NCI-H1436 treated with DMSO at 0.1 percent for 48 hours (cell line): ENCODE data around the gene ZBTB20.
A peak's percentile ranks its signal among the peaks of the same experiment; 100 is the strongest.

Experiments
- DNase-seq: peaks from one replicate; lab custom pipeline; 2025; lab: John Stamatoyannopoulos, UW

Gene ZBTB20

DNA sequence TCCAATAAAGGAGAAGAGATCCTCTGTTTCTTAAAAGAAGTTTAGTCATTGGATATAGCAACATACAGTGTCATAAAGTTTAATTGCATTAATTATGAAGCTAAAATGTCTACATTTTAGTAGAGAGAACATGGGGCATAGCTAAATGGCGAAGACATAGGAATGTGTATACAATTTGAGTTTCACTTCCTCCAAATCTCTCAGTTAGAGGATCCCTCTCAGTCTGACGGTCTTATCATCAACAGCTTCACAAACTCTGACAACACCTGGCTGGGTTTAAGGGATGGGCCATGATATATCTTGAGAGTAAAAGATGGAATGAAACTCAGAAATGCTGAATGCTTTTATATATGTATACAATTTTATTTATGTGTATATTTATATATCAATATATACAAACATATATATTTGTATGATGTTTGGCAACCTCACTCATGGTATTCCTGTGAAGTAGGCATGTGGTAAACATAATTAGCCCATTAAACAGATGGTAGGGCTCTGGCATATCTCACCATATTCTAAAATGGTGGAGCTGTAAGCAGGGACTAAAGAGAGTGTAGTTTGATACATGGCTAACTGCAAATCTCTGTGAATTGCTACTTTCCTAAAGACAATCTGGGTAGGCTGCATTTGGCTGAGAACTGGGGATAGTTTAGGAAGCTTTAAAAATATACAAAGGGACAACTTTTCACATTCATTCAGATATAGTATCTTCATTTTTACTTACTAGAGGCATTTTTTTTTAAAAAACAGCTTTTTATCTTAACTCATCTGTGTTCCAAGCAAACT, 741.7 kb downstream of the ZBTB20 start:
- DNase-seq: no peak

DNA sequence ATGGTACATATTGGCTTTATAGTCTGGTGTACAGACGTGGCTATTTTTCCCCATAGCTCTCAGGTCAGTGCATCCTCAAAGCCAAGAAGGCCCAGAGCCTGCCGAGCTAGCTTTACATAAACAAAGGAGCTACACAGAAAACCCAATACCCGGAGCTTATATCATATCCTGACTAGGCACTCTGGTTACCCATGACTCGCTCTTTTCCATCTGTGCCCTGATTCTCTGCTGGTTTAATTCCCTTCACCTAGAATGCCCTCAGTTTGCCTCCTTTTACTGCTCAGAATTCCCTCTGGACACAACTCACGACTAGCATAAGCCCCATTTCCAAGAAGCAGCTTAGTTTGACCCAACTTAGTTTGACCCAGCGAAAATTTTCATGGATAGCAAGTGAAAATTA, 742.5 kb downstream of the ZBTB20 start:
- DNase-seq: no peak

DNA sequence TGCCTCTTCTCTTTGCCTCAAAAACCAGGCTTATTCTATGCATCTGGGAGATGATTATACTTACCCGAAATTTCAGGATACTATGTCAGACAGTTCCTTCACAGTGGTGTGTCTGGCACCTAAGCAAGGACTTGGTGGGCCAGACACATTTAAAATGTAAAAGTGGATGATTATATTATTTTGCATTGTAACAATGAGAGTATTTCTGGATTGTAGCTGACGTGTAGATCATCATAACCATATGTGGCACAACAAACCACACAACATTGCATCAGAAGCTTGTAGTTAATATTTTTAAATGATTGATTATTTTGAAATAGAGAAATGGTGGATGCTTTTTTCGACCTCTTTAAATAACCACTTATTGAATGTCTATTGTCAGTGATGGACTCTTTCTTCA, 744.2 kb downstream of the ZBTB20 start:
- DNase-seq: no peak

DNA sequence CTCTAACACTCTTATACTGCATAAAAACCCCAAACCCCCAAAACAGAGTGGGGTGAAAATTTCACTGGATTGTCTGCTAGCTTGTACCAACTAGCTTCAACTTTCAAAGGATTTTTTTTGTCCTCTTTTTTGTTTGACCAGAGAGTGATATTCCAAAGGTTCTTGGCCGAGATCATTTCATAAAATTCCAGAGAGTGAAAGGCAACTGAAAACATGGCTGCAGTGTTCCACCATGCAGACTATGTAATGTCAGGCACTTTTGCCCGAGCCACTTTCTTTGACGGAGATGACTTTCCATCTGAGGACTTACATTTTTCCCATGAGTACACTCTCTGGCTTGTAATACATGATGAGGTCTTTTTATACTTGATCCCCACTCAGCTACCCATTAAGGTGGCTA, 745.7 kb downstream of the ZBTB20 start:
- DNase-seq: no peak

DNA sequence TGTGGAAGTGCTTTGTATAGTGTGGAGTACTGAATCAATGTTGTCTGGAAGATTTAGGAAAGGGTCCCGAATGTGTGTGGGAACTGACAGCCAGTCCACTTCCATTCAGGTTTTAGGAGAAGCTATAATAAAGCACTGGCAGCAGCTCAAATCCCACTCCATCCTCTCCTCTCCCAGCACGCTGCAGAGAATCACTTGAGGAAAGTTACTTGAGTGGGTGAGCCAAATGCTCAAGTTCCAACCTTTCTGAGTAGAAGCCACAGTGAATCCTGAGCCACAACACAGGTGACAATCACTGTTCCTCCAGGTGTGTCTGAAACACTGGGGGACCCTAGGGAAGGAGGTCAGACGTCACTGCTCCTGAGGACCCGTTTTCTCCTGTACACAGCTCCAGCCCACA, 746.7 kb downstream of the ZBTB20 start:
- no peak for DNase-seq

GRCh38 chr3:114394551-114394950, 752.5 kb downstream of the ZBTB20 start:
- no peak for DNase-seq

DNA sequence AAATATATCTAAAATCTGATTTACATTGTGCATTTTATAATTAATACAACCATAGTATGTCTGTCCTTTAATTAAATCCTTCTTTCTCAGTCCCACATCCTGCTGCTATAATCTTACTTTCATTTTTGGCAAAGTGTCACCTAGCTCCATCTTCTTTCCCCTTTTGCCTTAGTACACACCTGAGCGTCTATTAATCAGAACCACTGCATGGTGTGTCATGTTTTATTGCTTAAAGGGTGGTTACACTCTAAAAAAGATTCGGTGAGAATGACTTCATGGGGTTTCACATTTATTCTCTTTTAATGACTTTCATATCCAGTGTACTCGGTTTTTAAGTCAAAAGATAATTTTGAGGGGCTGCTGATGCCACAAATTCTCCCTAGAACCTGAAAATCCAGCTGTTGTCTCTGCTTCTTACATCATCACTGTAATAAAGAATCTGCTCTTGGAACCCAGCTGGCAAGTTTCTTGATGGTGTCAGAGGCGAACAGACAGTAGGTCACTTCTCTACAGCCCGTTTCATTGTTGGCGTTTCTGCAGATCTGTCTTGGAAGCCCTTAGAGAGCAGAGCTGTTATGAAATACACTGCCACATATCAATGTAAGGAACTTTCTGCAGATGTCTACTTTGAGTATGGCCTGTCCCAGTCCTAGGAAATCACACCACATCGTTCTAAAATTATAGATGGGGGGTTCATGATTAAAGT, 753.6 kb downstream of the ZBTB20 start:
- DNase-seq: no peak

DNA sequence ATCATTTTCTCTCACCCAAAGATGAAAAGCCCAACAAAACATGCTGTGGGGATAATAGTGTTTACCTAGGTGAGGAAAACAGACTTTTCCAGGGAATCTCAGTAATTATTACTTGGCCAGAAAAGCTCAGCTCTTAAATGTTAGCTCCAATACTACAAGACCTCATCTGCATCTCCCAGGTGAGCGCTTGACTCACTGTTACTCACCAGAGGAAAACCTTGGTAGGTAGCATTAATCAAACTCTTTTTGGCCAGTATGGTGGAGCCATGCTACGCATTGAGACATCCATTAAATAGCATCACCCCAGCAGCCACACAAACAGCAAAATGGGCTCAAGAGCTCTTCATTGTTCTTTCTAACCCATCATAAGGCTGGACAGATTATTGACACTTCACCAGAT, 754.3 kb downstream of the ZBTB20 start:
- no peak for DNase-seq

GRCh38 chr3:114389156-114389555, 757.9 kb downstream of the ZBTB20 start:
- DNase-seq: no peak

- DNase-seq: no peak
These were observed 762.6 kb downstream of the ZBTB20 start for GRCh38 chr3:114384558-114384903.

GRCh38 chr3:114383875-114384557, 763.1 kb downstream of the ZBTB20 start:
- peak; percentile 34 for DNase-seq

DNA sequence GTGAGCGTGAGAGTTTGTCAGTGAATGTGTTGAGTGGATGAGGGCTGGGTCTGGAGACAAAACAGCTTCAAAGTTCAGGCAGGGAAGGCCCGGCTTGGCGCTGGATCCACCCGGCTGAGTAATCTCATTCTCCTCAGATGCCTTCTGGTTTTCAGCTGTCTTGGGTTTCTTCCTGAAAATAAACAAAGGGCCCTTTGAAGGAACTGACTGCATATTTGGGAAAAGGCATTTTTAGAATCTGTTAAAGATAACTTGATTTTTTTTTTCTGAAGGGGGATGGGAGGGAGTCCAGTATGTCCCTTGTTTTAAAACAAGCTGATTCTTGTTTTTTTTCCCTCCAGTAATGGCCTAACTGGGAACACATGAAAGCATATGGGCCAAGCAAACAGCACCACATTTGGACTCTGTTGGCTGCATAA, 766.8 kb downstream of the ZBTB20 start:
- DNase-seq: no peak

DNA sequence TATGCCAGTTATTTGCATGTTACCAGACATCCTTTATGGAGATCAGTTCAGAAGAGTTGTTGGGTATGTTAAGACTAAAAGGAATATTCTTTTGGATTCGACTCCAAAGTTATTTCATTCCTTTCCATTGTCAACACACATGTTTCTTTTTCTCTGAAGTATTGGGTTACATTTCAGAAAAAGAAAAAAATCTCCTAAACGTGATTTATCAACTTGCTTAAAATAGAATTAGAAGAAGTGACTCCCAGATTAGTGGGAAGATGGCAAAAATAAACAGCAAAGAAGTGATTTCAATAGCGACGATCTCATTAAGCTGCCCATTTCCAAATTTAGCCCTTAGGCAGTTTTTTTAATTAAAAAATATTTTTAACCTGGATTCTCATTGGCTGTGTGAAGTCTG, 767.8 kb downstream of the ZBTB20 start:
- no peak for DNase-seq

- DNase-seq: no peak
These were observed 768.3 kb downstream of the ZBTB20 start for GRCh38 chr3:114378760-114379159.

GRCh38 chr3:114377426-114377825, 769.7 kb downstream of the ZBTB20 start:
- no peak for DNase-seq

DNA sequence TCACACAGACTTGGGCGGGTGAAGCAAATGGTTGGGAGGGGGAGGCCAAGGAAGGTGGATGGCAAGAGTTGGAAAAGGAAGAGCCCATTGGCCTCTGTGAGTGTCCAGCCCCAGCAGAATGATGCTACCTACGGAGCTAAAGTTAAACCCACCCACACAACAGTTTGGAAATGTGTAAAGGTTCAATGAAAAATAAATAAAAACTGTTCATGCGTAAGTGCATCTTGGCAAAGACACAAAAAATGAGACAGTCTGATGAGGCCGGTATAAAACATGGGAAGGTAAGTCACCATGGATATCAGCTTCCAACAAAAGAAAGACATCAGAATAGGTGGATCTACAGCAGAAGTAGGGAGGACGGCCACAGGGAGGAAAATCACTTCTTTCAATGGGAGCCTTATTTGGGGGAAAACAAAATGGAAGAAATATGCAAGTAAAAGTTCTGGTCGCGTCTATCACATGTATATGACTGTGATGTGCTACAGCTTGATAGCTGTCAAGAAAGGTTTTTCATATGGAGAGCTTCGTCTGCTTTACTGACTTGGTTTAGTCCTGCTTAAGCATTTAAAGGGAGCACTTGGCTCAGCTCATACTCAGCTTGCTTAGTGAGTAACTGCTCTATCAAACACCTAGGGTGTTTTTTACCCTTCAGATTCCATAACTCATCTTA, 770.4 kb downstream of the ZBTB20 start:
- DNase-seq: no peak

- no peak for DNase-seq
These were observed 771.3 kb downstream of the ZBTB20 start for GRCh38 chr3:114375608-114376421.

- no peak for DNase-seq
These were observed 772.6 kb downstream of the ZBTB20 start for GRCh38 chr3:114374433-114374990.

DNA sequence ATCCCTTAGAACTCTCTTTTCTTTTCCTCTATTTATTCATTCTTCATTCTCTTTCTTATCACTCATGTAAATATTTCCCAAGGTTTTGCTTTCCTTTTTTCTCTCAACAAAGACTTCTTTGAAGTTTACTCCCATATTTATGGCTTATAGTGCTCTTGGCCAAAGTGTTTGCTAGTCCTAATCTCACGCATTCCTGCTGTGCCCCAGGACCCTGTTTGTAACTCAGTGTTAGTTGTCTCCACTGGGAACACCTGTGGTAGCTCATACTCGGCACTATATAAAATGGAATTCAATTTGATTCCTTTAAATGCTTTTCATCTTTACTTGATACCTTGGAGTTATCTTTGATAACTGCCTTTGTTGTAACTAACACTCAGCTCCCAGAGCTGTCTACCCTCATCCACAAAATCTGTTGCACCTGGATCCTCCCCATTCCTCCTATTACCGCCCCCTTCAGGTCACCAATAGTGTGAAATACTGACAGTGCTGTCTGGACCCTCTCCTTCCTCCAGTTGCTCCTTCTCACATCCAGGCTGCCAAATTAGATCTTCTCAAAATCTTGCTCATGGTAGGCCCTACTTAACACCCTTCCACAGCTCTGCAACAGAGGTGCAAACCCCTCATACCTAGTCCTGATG, 776.4 kb downstream of the ZBTB20 start:
- no peak for DNase-seq

DNA sequence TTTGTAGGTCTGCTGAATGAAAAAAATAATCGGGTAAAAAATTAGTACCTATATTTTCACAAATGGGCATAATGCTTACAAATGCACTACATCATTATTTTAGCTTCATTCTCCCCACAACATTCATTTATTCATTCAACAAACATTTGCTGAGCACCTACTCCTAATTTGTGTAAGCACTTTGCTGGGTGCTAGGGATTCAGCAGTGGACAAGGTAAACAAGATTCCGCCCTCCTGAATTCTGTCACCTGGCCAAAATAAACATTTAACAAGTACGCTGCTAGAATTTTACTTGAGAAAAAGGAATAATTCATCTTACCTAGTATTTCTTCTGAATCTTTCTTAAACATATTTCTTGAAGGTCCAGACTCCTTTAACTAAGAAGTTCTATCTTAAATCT, 781.2 kb downstream of the ZBTB20 start:
- DNase-seq: no peak
